T-helper 22 cell (primary cell): ENCODE results near the gene FOXO6.
A peak's percentile ranks its signal among the peaks of the same experiment; 100 is the strongest.

Experiments
- DNase-seq: peaks from one replicate; pipeline ENCODE4 v3.0.0-alpha.2; 2020; ENCODE audit warnings: low read depth

Gene FOXO6

GRCh38 chr1:41360786-41361494 is at the start of gene FOXO6:
Gene FOXO6 (plus strand): TSS chr1:41361434.
- DNase-seq, result peak; percentile 88

DNA sequence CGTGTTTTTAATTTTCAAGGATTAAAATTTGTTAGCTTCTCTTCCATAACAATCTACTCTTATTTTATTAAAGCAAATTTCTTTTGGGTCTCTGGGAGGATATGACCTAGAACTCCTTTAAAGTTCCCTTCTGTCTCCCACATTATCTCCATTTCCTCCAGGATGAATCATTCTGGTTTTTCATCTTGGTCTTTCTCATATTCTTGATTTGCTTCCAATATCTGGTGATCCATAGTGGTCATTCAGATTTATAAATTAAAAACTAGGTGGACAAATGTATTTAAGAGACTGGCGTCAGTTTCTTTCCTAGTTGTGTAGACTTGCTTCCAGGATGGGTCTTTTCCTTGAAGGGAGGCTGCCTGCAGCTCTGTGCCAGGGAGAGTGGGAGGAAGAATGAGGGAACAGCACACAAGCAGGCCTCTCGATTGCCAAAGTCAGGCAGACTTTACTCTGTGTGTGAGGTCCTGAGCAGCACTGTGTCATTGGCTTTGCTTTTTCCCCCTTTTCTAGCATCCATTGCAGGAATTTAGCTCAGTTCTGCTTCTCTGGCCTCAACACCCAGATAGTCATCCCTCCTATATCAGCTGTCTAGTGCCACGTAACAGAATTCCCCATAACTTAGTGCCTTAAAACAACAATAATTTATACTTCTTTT is 48.1 kb upstream of the FOXO6 start:
- DNase-seq, result no peak

- DNase-seq, result no peak
Observed at GRCh38 chr1:41313661-41314131, 47.5 kb upstream of the FOXO6 start.

DNA sequence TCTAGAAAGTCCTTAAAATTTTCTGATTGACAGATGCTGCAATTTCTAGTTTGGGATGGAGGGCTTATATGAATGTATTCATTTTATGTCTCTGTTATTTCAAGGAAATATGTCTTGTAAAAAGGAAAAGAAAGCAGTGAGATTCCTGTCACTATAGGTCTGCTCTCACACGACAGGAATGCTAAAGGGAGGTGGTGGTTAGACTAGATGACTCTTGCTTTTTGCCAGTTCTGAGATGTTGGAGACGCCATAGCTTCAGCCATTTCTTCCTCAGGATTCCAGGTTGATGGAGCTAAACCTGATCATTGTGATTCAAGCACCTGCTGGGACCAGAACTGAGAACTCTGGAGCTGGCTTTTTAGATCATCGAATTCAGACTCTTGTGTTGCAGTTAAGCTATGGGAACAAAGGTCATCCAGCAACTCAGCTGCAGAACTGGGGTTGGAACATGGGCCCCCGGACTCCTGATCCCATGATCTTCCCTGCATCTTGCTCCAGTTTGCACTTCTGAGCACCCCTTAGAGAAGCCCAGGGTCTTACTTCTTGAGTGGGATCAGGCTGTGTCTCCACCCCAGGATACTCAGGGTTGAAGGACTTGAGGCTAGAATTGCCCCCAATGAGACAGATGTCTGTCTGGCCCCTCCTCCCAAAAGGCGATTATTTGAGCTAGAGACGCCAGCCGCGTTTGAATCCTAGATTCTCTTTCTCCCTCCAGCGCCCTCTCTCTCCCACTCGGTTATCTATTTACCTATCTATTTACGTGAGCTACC is 46.7 kb upstream of the FOXO6 start:
- no peak for DNase-seq

DNA sequence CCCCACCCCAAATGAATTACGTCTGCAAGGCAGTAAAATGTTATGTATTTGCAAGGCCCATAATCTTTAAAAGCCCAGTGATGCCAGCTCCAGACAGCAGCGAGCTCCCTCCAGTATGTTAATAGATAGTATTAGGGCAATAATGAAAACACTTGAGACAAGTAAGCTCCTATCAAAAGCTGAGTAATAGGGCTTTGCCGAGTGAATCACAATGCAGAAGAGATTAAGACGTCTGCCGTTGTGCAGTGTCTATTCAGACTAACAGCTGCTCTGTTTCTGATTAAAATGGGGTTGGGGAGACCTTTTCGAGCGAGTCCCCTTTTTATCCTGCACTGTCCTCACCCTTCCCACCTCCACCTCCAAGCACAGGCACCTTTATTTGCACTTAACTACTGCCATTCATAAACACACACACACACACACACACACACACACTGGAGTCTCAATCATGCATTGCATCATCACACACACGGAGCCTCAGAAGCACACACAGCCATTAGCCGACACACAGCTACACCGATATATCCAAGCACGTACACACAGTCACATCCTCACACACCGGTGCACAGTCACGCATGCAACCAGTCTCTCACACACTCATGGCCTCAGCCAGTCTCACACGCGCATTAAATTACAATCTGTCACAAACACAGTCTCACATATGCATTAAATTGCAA is 46.0 kb upstream of the FOXO6 start:
- no peak for DNase-seq

- DNase-seq, result no peak
Observed at GRCh38 chr1:41315871-41316270, 45.4 kb upstream of the FOXO6 start.

DNA sequence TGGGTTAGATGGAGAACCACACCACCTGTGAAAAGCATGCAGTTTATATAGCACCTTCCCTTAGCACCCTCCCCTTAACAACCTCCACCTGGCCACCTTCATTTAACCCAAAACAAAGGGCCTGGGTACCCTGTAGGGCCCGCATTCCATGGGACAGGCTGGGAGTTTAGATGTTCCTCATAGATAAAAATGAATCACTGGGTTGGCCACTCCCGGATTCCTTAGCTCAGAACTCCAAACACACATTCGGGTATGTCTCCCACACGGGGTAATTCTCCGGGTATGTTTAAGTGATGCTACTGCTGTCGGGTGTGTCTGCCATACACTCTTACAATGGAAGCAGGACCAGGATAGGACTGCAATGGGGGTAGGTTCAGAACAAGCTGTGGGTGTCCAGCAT is 43.9 kb upstream of the FOXO6 start:
- DNase-seq, result no peak

- DNase-seq, result no peak
Observed at GRCh38 chr1:41318135-41318534, 43.1 kb upstream of the FOXO6 start.

DNA sequence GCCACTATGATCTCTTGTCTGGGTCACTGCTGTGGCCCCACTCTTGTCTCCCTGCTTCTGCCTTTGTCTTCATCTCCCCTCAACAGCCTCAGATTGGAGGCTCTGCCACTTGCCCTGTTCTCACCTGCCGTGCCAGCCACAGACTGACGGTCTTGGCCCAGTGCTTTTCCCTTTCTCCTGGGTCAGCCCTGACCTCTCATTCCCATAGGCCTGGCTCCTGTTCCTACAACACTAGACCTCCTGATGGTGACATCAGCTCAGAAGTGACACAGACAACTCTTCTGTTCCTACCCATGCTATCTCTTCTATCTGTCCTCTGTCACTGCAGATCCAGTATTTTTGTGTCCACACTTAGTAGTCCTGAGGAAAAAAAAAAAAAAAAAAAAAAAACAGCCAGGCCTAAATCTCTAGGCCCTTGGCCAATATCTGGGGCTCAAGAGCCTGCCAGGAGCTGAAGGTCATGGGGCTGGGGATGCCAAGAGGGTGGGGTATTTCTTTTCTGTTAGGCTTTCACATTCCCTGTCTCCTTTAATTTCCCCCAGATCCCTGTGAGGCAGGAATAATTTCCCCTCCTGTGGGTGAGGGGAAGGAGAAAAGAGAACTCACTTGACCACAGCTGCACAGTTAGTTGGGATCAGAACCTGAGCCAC is 42.0 kb upstream of the FOXO6 start:
- no peak for DNase-seq

DNA sequence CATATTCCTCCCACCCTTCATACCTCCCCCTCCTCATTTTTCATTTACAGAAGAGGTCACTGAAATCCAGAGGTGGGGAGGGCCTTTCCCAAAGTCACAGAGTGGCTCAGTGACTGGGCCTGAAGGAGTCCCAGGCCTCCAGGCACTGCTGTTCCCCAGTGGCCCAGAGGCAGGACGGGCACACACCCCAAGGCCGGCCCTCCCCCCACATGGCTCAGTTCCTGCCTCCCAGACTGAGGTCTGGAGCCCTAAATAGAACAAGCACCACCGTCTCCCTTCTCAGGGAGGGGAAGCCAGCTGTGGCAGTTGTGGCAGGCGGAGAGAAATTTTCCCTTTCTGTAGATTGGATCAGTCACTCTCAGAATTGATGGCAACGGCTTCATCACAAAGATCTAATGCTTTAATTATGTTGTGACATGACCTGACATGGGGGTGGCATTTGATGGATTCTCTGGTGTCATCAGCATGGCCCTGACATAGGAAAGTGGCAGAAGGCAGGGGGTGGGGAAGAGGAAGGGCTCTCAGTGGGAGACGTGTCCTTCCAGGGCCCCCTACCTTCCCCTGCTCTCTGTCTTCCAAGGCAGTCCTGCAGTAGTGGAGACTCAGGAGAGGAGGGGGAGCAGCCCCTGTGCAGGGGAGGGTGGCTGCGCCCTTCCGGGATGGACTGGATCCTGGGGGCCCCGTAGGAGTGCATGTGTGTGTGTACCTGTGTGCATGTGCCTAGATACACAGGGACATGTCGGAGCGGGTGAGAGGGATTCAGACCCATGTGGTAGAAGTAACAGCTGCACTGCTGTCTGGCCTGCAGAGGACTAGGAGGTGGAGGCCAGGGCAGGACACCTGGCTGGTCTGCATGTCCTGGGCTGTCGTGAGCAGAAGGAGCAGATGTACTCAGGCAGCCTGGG is 41.2 kb upstream of the FOXO6 start:
- DNase-seq, result no peak

- no peak for DNase-seq
Observed at GRCh38 chr1:41320895-41321676, 40.1 kb upstream of the FOXO6 start.

DNA sequence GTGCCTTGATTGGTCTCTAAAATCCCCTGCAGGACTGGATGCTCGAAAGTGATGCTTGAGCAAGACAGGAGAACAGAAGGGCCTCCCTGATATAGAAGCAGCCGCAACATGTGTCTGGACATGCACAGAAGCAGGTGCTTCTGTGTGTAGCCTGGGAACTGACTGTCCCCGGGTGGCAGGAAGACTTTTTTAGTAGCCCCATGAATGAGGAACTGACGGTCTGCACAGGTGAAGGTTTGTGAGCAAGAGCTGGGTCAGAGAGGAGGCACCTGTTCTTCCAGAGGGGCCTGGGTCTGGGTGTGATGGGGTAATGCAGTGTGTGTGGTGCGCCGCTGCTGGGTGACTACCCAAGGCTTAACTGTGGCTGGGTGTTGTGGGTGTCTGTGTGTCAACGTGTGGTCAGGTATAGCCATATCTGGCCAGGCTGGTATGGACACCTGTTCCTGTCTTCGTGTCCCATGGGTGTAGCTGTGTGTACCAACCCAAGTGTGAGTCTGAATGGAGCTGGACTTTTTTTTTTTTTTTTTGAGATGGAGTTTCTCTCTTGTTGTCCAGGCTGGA is 39.1 kb upstream of the FOXO6 start:
- no peak for DNase-seq

DNA sequence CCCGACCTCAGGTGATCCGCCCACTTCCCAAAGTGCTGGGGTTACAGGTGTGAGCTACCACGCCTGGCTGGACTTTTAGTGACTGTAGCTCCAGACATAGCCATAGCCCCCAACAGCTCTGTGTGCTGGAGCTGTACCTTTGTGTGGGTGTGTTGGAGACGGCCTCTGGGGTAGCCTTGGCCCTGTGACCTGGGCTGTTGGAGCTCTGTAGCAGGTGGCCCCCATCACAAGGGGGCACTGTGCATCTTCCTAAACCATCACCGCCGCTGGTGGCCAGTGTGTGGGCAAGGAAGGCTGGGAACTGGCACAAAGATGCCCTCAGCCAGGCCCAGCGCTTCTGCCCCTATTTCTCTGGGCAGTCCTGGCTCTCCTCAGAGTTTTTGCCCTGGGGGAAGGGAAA is 38.4 kb upstream of the FOXO6 start:
- no peak for DNase-seq

DNA sequence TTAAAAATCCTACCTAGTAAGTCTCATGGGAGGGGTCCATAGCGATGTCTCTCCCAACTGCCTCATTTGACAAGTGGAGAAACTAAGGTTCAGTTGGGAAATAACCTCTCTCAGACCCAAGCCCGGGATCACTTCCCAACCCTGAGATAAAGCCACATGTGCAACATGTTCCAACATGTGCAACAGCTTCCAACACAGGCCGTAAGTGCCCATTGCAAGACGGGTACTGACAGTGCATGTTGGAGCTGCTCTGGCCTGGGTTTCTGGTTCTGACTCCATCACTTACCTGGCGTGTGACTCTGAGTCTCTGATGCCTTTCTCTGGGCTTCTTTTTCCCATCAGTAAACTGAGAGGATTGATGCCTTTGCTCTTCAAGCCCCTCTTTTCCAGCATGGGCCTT is 38.0 kb upstream of the FOXO6 start:
- no peak for DNase-seq

DNA sequence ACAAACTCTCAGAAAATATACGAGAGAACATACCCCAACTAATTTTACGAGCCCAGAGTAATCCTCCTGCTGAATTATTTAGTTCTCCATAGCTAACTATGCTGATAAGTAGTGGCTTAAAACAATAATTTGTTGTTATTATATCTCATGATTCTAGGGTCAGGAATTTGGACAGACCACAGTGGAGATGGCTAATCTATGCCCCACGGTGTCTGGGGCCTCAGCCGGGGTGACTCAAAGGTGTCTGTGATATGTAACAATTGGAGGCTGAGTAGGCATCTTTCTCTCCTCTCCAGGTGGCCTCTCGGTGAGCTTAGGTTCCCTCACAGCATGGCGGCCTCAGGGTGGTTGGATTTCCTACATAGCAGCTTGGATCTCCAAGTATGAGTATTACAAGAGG is 35.4 kb upstream of the FOXO6 start:
- no peak for DNase-seq

GRCh38 chr1:41327383-41327999 is 33.7 kb upstream of the FOXO6 start:
- DNase-seq, result no peak

DNA sequence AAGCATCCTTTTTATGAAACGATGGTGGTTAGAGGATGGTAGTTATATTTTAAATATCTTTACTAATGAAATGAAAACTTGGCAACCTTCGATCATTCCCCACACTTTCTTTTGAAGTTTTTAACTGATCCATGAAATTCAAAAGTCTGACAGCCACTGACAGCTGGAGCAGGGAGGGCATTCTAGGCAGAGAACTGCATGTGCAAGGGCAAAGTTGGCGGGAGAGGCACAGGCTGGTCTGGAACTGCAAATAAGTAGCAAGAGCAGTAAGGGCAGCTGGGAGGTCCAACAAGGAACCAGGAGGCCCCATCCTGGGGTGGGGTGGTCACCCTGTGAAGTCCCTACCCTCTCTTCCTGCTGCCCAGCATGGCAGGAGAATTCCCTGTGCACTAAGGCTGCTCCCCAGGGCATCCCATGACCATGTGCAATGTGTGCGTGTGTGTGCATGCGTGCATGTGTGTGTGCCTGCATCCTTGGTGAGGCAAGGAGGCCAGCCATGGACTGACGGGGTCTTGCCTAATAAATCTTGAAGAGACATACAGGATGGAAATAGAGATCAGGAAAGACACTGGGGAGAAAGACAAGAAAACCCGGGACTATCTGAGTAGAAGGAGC is 33.1 kb upstream of the FOXO6 start:
- no peak for DNase-seq

DNA sequence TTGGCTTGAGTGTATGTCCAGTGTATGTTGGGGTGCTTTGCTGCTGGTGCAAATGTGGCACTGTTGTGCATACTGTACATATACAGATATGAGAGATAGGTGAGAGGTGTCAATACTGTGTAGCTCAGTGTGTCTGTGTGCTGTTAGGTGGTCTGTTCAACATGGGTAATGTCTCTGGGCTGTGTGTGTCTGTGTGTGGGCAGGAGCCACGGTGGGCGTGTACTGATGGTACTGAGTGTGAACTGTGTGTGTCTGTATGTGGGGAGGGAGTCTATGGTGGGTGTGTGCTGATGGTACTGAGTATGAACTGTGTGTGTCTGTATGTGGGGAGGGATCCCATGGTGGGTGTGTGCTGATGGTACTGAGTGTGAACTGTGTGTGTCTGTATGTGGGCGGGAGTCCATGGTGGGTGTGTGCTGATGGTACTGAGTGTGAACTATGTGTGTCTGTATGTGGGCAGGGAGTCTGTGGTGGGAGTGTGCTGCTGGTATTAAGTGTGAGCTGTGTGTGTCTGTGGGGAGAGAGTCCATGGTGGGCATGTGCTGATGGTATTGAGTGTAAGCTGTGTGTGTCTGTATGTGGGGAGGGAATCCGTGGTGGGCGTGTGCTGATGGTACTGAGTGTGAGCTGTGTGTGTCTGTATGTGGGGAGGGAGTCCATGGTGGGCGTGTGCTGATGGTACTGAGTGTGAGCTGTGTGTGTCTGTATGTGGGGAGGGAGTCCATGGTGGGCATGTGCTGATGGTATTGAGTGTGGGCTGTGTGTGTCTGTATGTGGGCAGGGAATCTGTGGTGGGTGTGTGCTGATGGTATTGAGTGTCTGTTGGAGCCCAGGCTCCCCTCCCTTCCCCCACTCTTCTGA is 32.2 kb upstream of the FOXO6 start:
- no peak for DNase-seq
